ENCODE measurements around the gene TNRC6B.

The TNRC6B gene

GRCh38 chr22:40177738-40178416 is at the start of gene TNRC6B:
TSS of gene TNRC6B (plus strand) at chr22:40177925. CDS start at chr22:40178136, 211 bp downstream.
- DNase-seq (ENCODE audit: low spot score), result peak; percentile 78
- no peak for TF ChIP-seq CTCF (IDR thresholded peaks at IDR 0.05; ENCODE audit: borderline replicate concordance, control extremely low read depth, extremely low read depth, insufficient read depth, missing control alignments)

GRCh38 chr22:40128989-40129388 is 48.7 kb upstream of the TNRC6B start:
- in situ Hi-C loops (cut with MboI; ENCODE audit: low sequenced_read_pairs, unreplicated experiment), result no loop called here
- no peak for TF ChIP-seq CTCF (IDR thresholded peaks at IDR 0.05; ENCODE audit: borderline replicate concordance, control extremely low read depth, extremely low read depth, insufficient read depth, missing control alignments)
- peak; percentile 40 for DNase-seq (ENCODE audit: low spot score)

More at GRCh38 chr22:40177738-40178416, at the start of gene TNRC6B:
- in situ Hi-C loops (cut with MboI; ENCODE audit: low sequenced_read_pairs, unreplicated experiment), result loop anchor here (25.0 kb wide), 1 partner anchor 641 kb away; the partner anchor contains the start of gene RPS19BP1

- in situ Hi-C loops (cut with MboI; ENCODE audit: low sequenced_read_pairs, unreplicated experiment), result no loop called here
- DNase-seq (ENCODE audit: low spot score), result no peak
- no peak for TF ChIP-seq CTCF (IDR thresholded peaks at IDR 0.05; ENCODE audit: borderline replicate concordance, control extremely low read depth, extremely low read depth, insufficient read depth, missing control alignments)
Measured at GRCh38 chr22:40137132-40137531, 40.6 kb upstream of the TNRC6B start.

- TF ChIP-seq CTCF (IDR thresholded peaks at IDR 0.05; ENCODE audit: borderline replicate concordance, control extremely low read depth, extremely low read depth, insufficient read depth, missing control alignments), result no peak
- no peak for DNase-seq (ENCODE audit: low spot score)
- in situ Hi-C loops (cut with MboI; ENCODE audit: low sequenced_read_pairs, unreplicated experiment), result no loop called here
Measured at GRCh38 chr22:40138866-40139265, 38.9 kb upstream of the TNRC6B start.

- TF ChIP-seq CTCF (IDR thresholded peaks at IDR 0.05; ENCODE audit: borderline replicate concordance, control extremely low read depth, extremely low read depth, insufficient read depth, missing control alignments), result no peak
- DNase-seq (ENCODE audit: low spot score), result no peak
- in situ Hi-C loops (cut with MboI; ENCODE audit: low sequenced_read_pairs, unreplicated experiment), result no loop called here
Measured at GRCh38 chr22:40147388-40148176, 30.1 kb upstream of the TNRC6B start.

- in situ Hi-C loops (cut with MboI; ENCODE audit: low sequenced_read_pairs, unreplicated experiment), result no loop called here
- DNase-seq (ENCODE audit: low spot score), result no peak
- no peak for TF ChIP-seq CTCF (IDR thresholded peaks at IDR 0.05; ENCODE audit: borderline replicate concordance, control extremely low read depth, extremely low read depth, insufficient read depth, missing control alignments)
Measured at GRCh38 chr22:40153192-40153591, 24.5 kb upstream of the TNRC6B start.
